Measurements from ENCODE around the gene GPR143.

The GPR143 gene

DNA sequence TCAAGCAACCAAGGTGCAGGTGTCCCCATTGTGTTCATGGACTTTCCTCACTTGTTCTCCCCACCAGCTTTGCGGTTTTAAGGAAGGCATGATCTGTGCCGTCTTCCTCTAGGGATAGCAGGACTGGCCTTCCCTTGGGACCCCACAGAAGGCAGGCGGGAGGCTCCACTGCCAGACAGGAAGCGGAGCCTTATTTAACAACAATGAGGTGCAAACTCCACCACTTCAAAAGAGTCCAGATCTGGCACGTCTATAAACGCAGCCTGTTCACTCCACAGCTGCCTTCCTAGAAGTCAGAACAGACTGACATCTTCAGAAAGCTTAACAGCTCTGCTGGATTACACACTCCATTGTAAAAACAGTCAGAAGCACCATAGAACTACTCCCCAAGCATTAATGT is 1.7 kb upstream of the GPR143 start:
- DNase-seq, result no peak

DNA sequence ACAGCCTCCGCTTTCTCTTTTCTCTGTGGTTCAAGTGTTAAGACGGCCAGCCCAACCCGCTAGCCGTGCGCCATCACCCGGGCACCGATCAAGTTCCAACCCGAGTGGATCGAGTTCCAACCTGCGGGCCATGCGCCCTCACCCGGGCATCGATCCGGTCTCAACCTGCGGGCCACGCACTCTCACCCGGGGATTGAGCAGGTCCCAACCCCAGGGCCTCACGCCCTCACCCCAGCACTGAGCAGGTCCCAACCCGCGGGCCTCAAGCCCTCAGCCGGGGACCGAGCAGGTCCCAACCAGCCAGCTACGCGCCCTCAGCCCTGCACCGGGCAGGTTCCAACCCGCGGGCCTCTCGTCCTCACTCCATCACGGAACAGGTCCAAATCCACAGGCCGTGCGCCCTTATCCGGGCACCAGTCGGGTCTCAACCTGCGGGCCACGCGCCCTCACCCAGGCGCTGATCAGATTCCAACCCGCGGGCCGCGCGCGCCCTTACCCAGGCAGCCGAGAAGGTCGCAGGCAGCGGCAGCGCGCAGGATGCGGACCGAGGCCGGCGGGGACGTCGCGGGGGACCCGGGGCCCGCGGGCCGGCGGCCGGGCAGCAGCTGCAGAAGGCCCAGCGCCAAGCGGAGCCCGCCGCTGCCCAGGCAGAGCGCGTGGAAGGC is 443 bp downstream of the GPR143 start:
- no peak for DNase-seq

DNA sequence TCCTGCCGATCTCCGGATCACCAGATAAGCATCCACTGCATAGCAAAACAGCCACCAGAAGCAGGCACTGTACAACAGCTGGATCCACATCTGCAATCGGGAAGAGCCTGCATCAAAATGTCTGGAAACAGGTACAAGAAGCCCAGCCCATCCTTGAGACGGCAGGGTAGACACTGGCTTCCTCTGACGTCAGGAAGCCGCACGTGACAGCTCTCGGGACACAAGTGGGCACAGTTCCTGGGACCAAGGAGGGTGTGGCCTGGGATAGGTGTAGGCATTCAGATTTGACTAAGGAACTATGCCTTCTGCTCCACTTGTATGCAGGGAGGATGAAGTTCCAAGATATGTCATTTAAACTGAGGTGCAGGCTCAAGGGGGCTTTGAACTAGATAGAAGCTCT is 6.3 kb downstream of the GPR143 start:
- DNase-seq, result no peak

DNA sequence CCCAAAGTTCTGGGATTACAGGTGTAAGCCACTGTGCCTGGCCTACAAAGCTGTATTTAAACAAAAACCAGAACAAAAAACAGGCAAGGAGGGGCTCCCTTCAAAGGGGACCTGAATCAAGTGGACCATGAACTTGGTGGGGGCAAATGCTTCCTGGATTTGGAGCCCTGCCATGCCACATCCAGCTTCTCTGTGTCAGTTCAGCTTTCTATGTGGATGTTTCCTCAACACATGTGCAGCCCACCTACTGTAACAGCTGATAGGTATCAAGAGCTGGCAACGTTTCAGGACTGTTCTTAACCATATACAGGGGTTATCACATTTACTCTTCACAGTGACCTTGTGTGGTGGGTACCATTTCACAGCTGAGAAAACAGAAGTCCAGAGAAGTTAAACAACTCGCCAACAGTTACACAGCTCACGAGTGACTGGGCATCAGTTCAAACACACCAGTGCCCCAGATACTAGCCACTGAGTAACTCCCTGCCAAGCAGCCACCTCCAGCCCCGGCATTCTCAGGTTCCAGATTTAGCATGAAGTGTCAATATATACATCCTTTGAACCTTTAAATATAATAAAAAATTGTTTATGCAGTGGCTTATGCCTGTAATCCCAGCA is 7.5 kb downstream of the GPR143 start:
- no peak for DNase-seq

DNA sequence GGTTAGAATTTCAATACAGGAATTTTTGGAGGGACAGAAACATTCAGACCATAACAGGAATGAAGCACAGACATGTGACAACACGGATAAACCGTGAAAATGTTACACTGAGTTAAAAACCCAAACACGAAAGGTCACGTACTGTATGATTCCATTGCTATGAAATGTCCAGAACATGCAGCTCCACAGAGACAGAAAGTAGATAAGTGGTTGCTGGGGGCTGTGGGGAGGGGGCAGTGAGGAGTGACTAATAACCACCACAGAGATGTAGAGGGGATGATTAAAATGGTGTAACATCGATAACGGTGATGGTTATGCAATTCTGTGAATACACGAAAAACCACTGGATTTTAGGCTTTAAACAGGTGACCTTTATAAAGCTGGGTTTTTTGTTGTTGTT is 8.3 kb downstream of the GPR143 start:
- no peak for DNase-seq

DNA sequence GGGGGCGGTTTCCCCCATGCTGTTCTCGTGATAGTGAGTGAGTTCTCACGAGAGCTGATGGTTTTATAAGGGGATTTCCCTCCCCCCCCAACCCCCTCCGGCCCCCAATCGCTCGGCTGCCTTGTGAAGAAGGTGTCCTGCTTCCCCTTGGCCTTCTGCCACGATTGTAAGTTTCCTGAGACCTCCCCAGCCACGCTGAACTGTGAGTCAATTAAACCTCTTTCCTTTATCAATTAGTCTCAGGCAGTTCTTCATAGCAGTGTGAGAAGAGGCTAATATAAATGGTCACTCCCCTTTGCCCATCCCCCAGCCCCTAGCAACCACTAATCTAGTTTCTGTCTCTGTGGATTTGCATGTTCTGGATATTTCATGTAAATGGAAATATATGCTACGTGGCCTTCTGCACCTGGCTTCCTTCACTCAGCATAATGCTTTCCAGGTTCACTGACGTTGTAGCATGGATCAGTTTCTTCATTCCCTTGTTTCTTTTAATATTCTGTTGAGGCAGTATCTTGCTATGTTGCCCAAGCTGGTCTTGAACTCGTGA is 16.4 kb downstream of the GPR143 start:
- DNase-seq, result no peak

DNA sequence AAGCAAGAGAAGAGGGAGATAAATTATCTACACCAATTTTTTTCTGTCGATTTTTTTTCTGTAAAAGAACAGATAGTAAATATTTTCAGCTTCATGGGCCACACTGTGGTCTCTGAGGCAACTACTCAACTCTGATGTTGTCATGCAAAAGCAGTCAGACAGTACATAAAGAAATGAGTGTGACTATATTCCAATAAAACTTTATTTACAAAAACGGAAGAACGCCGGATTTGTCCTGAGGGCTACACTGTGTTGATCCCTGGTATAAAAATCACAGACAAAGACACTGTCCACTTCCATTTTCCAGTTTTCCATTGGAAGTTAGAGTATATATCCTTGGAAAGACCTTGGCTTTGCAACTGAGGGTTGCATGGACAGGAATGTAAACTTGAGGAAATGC is 18.0 kb downstream of the GPR143 start:
- no peak for DNase-seq

DNA sequence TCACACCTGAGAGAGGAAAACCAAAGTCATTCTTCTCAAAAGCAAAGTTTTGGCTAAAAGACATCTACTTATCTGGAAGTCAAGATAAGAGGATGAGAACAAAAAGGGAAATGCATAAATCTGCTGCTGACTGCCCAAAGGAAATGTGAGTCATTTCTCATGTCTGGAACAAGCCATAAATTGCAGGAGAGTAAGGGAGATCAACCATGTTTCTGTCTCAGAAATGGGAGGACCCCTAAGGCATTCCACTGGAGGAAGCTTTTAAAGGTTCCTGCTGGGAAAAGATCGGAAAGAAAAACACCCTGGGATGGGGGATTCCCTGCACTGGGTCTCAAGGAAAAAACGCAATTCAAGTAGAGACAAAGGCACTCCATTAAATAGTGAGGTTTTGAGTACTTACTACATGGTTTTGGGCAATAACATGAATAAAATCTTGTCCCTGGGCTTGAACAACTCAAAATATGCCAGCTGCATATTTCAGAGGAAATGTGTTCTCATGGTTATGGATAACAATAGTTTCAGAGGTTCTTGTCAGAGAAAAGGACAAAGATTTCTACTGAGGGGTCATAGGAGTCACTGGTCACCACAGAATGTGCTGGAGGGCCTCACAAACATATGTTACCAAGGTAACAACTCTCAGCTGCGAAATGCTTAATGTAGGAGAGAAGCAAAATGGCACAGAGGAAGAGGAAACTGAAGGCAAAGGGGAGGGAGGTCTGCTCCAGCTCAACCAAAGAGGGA is 19.3 kb downstream of the GPR143 start:
- DNase-seq, result no peak

DNA sequence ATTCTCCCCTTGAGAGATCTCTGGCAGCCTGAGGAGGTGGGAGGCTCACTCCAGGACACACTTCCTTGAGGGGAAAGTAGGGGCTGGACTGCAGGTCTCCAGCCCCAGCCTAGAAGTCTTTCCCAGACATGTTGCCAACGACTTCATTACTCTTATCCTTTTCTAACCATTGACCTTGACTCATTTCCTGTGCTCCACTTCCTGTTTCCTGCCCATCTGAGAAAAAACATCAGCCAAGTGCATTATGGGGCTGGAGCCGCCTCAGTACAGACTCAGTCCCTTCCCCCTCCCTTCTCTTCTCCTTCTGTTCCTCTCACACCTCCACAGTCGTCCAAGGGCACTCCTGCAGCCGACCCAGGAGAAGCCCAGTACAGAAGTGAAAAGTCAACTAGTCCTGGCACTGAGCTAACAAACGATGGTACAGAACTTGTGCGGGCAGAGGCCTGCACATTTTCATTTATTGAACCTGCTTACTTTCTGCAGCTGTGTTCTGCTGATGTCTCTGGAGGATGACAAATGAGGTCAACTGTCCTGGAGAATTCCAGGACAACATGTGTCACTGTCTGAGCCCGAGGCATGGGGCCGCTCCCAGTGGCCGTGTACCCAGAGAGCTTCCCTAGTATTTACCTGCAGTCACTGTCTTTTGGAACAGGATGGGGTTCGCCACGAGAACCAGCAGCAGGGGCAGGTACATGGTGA is 20.1 kb downstream of the GPR143 start:
- peak; percentile 5 for DNase-seq

DNA sequence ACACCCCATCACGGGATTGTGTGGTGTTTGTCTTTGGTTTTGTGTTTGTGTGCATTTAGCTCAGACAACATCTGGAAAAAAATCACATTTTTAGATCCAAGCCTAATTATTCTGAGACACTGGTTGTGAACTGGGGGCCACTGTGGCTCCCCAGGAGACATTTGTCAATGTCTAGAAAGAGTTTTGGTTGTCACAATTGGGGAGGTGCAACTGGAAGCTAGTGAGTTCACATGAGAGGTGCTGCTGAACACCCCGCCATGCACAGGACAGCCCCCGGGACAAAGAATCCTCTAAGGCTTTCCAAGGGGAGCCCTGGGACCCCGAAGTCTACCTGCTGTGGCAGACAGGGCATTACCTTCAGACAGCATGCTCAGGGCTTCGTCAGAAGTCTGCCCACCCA is 26.5 kb downstream of the GPR143 start:
- DNase-seq, result no peak

DNA sequence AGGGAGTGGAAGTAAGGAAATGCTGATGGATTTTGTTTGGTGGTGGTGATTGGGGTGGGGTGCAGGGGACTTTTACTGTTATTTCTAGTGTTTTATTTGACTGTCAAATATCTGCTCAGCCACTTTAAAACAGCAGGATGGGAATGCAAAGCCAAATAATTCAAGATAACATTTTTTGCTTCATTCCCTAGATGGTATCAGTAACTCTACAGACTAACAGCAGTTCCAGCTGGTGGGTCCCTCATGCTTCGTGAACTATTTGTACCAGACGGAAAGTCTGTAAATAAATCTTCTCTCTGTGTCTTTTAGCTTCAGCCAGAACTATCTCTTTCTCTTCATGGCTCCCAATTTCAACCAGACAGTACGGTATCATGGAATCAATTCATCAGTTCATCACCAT is 27.5 kb downstream of the GPR143 start:
- no peak for DNase-seq

DNA sequence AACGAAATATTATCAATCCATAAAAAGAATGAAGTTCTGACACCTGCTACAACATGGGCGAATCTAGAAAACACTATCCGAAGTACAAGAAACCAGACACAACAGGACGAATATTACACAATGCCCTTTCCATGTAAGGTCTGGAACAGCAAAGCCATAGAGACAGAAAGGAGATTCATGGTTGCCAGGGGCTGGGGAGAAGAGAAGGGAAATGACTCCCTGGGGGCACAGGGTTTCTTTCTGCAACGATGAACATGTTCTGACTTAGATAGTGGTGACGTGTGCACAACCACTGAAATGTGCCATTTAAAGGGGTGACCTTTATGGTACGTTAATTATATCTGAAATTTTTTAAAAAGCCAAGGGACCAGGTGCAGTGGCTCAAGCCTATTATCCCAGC is 28.3 kb downstream of the GPR143 start:
- no peak for DNase-seq

DNA sequence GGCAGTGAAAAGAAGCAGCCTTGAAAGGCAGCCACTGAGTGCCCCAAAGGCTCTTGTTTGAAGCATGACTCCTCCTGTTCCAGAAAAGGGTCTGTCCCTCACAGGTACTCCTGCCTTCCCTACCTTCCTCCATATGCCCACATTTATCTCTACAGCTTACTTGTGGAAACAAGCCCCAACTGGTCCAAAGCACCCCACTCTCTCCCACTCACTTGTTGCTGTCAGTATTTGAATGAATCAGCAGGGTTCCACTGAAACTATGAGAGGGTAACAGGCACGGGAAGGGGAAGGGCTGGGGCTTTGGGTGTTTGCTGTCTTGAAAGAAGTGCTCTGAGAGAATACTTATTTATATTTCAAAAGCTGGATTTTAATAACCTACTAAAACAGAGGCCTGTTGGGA is 34.9 kb downstream of the GPR143 start:
- no peak for DNase-seq

DNA sequence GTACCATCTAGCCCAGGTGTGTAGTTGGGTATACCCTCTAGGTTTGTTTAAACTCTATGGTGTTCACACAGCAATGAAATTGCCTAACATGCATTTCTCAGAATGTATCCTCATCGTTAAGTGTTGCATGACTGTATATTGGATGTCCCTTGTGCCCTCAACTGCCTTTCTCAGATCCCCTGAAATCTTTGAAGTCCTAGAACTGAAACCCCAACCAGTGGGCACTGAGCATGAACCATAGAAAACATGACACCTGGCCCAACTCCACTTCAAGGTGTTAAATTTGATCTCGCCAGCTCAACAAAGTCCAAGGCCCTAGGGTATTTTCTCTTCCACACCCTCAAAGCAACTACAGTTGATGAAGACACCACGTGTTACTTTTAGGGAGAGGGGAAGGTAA is 35.6 kb downstream of the GPR143 start:
- no peak for DNase-seq

DNA sequence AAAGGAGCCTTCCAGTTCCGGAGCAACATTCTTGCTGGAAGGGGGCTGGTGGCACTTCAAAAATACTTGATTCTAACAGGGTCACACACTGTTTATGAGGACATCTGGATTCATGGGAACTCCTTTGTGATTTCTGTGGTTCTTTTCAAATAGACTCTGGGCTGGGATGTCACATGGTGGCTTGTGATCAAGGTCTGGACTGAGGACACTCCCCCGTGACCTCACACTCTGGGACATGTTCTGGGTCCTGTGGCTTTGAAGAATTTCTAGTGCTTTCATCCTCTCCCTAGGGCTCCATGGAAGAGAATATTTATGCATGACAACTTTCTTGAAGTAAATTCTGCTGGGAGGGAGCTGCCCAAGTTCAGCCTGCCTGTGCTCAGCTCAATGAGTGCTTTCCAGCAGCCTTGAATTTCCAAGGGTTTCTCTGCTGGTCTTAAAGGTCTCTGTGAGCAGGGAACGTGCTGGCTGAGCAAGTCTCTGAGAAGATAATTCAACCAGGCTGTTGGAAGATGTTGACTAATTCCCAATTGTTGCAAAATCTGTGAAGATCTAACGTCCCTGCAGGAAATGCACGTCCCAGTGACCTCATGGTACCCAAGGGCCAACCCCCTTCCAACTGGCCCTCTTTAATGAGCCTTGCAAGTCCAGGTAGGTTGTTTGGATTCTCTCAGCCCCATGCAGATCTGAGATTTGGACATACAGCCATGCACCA is 36.3 kb downstream of the GPR143 start:
- no peak for DNase-seq

DNA sequence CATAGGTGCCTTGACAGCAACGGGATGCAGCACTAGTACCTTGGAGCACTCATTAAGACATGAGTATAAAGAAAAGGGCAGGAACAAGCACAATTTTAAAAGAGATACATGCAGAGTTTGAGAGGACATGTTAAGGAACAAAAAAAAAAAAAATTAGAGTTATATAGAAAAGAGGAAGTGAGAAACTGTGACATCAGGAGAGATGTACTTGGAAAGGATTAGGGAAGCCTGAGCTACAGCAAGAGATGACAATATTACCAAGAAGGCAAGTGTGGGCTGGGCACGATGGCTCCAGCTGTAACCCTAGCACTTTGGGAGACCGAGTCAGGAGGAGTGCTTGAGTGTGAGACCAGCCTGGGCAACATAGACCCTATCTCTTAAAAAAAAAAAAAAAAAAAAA is 37.4 kb downstream of the GPR143 start:
- DNase-seq, result no peak

DNA sequence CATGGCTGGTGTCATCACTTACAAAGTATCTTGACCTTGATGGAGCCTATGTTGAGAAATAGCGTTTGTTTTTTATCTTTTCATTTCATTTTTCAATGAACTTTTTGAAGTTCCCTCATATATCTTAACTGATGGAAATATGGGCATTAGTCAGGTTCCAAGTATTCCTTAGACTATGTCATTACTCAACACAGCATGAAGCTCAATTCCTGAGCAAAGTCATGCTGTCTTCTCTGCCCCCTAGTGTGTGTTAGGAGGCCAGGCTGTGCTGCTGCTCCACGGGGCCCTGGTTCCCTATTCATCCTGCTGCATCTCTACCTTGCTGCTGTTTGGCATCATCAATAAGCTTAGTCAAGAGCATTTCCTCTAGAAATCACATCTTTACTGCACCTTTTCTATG is 40.9 kb downstream of the GPR143 start:
- no peak for DNase-seq

DNA sequence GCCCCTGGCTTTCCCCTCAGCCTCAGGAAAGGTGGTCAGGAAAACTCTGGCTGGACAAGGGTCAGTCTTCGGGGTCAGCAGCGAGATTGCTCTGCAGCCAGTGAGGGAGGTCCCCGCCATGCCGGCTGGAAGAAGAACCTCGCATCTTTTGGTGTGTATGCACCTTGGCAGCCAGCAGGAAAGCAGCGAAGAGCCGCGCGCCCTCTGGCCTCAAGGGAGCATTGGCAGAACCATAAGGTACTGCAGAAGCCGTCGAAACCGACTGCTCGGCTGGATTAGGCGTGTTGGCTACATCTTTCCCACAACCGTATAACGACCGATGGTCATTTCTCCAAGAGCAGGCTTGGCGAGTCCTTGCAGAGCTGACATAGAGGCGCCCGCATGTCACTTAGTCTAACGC is 48.3 kb downstream of the GPR143 start:
- no peak for DNase-seq

DNA sequence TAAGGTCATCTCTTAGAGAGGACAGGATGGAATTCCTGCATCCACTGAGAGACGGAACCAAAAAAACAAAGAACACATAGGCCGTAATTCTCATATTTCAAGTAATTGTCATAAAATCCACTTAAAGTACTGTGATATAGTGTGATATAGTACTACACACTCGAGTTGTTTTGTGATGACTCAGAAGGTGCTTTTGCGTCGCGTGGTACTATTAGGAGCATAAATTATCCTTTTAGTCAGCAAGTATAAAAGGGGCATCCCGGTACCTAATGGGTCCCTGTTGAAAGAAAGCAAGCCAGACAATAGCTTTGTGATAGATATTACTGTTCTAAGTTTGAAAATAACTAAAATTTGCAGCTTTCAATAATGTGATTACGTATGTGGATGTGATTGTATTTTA is 55.3 kb downstream of the GPR143 start:
- DNase-seq, result no peak

DNA sequence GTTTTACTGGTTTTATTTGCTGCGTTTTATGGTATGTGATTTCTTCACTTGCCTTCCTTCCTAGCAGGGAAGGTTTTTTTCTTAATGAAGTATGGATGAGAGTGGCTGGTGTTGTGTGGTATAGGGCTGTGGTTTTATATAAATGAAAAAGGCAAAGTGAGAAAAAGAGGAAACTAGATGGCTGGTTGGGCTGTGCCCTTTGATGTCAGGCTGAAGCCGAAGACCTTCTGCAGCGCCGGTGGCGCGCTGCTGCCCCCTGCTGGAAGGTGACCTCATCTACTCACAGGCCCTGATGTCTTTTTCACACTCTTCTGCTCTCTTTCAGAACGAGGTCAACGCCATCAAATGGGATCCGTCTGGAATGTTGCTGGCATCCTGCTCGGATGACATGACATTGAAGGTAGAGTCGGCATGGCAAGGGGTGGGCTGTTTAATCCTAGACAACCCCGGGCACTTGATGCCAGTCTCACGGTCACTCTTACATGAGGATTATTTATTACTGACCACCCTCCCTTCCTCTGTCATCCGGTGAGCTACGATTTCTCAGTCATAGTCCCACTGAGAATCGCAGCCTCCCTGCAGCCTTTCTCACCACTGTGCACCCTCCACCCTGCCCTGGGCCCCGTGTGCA is 56.6 kb downstream of the GPR143 start:
- peak; percentile 33 for DNase-seq

DNA sequence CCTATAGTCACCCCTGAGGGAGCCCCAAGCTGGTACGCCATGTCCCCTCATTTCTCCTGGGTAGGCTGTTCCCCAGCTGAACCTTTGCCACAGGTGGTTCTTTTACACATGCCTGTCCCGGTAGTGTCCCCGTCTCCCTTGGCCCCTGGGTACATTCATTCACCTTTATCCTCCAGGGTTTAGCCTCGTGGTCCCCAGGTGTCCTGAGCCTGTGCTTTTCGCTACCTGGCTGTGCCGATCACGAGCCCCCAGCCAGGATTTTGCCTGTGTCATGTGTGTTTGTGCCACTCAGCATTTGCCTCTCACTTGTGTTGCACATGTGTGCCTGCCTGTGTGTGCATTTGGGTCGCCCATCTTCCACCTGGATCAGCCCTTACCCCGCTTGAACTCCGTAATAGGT is 57.6 kb downstream of the GPR143 start:
- DNase-seq, result no peak

DNA sequence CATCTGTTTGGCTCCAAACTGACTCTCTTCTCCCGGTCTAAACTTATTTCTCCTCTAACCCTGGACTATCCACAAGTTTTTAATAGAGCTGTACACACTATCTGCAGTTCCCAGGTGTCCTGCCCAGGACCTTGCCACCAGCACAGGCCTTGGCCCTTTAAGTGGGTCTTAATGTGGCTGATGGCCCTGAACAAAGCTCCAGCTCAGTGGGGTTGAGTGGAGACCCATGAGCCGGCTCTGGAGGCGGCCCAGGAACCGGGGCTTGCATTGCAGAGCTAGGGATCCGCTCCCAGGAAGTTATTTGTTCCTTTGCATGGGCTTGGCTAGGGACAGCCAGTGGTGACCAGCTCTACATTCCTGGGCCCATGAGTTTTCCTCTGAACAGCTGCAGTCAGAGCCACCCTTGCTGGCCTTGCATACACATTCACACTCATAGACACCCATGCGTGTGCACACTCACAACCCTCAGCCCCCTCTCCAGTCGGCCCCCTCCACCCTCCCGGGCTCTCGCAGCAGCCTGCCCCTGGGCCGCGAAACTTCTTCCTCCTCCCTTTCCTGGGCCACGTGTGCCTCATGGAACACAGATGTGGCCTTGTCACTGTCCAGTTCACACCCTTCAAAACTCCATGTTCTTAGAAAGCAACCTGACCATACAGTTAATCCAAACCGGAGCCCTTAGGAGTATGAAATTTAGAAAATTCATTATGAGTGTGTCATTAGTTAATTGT is 58.2 kb downstream of the GPR143 start:
- DNase-seq, result no peak
